GM21360 (cell line): ENCODE data around the gene MAST4.

ENCODE experiments used
- ATAC-seq: cut with Tn5 transposase; IDR thresholded peaks from one replicate; pipeline ENCODE4 v1.9.1; 2021; ENCODE audit warnings: mild to moderate bottlenecking, moderate library complexity; ENCODE audit not compliant: unreplicated experiment

Gene MAST4

GRCh38 chr5:67144183-67144639 is 548.0 kb downstream of the MAST4 start:
- no peak for ATAC-seq

GRCh38 chr5:67146574-67146973 is 550.4 kb downstream of the MAST4 start:
- no peak for ATAC-seq

DNA sequence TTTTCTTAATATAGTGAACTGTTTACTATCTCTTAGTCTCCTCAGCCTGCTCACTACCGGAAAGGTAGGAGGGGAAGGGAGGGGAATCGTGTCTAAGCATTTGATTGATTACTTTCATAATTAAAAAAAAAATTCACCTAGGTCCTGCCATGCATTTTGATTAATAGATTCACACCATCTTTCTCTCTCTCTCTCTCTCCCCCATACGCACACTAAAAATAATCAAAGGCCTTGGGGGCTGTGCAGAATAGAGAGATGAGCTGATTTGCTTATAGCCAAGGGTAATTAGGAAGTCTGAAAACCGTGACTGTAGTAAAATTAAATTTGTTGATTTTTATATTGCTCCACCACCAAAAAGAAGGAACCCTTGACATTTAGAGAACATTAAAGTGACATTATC is 550.8 kb downstream of the MAST4 start:
- ATAC-seq, result no peak

- ATAC-seq, result no peak
Measured at GRCh38 chr5:67147760-67148159, 551.6 kb downstream of the MAST4 start.

GRCh38 chr5:67149057-67149950 is 553.1 kb downstream of the MAST4 start:
- ATAC-seq, result no peak

- ATAC-seq, result no peak
Measured at GRCh38 chr5:67149951-67150523, 553.8 kb downstream of the MAST4 start.

DNA sequence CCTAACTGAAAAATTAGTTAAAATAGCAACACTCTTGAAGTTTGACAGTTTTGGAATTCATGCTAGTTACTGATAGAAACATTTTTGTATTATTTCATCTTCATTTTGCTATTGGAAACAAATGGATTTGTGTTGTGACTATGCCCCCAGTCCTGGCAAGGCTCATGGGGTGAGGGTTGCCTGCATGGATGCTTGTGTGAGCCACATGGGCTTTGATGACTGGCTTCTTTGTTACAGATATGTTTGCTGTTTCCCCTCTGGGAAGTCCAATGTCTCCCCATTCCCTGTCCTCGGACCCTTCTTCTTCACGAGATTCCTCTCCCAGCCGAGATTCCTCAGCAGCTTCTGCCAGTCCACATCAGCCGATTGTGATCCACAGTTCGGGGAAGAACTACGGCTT is 556.2 kb downstream of the MAST4 start:
- ATAC-seq, result no peak

- ATAC-seq, result no peak
Measured at GRCh38 chr5:67153292-67153691, 557.1 kb downstream of the MAST4 start.

GRCh38 chr5:67154556-67155206 is 558.5 kb downstream of the MAST4 start:
- no peak for ATAC-seq

GRCh38 chr5:67156976-67157583 is 560.9 kb downstream of the MAST4 start:
- peak; percentile 52 for ATAC-seq

DNA sequence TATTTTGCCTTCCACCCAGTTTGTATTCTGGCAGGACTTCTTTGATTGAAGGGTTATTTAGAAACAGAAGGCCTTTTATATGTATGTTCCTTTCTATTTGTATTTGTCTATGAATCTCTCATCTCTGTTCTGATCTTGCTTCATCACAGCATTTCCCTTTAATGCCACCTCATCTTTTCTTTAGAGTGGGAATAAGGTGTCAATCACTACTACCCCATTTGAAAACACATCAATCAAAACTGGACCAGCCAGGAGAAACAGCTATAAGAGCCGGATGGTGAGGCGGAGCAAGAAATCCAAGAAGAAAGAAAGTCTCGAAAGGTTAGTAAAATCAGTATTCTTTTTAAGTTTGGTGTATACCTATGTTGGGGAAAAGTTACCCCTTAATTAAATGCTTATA is 564.1 kb downstream of the MAST4 start:
- no peak for ATAC-seq

GRCh38 chr5:67160985-67161384 is 564.8 kb downstream of the MAST4 start:
- ATAC-seq, result no peak

DNA sequence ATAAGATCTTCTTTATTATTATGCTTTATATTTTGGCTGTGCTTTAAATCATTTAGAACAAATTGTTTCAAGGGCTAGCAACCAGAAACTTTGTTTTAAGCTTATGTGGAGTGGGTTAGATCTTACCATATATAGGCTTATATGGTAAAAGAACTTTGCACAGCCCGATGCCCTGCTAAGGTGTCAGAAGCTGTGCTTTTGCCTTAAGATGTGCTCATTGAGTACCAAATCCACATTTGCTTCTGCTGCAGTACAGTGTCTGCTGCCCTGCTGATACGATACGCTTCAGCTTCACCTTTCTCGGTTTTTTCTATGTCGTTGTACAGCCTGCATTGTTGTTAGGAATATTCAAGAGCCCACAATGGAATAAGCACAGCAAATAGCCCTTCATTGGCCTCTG is 565.6 kb downstream of the MAST4 start:
- no peak for ATAC-seq

GRCh38 chr5:67163231-67163756 is 567.1 kb downstream of the MAST4 start:
- no peak for ATAC-seq

DNA sequence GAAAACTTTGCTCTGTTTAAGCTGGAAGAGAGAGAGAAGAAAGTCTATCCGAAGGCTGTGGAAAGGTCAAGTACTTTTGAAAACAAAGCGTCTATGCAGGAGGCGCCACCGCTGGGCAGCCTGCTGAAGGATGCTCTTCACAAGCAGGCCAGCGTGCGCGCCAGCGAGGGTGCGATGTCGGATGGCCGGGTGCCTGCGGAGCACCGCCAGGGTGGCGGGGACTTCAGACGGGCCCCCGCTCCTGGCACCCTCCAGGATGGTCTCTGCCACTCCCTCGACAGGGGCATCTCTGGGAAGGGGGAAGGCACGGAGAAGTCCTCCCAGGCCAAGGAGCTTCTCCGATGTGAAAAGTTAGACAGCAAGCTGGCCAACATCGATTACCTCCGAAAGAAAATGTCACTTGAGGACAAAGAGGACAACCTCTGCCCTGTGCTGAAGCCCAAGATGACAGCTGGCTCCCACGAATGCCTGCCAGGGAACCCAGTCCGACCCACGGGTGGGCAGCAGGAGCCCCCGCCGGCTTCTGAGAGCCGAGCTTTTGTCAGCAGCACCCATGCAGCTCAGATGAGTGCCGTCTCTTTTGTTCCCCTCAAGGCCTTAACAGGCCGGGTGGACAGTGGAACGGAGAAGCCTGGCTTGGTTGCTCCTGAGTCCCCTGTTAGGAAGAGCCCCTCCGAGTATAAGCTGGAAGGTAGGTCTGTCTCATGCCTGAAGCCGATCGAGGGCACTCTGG is 567.8 kb downstream of the MAST4 start:
- ATAC-seq, result no peak

- ATAC-seq, result no peak
Measured at GRCh38 chr5:67164856-67165525, 568.8 kb downstream of the MAST4 start.

DNA sequence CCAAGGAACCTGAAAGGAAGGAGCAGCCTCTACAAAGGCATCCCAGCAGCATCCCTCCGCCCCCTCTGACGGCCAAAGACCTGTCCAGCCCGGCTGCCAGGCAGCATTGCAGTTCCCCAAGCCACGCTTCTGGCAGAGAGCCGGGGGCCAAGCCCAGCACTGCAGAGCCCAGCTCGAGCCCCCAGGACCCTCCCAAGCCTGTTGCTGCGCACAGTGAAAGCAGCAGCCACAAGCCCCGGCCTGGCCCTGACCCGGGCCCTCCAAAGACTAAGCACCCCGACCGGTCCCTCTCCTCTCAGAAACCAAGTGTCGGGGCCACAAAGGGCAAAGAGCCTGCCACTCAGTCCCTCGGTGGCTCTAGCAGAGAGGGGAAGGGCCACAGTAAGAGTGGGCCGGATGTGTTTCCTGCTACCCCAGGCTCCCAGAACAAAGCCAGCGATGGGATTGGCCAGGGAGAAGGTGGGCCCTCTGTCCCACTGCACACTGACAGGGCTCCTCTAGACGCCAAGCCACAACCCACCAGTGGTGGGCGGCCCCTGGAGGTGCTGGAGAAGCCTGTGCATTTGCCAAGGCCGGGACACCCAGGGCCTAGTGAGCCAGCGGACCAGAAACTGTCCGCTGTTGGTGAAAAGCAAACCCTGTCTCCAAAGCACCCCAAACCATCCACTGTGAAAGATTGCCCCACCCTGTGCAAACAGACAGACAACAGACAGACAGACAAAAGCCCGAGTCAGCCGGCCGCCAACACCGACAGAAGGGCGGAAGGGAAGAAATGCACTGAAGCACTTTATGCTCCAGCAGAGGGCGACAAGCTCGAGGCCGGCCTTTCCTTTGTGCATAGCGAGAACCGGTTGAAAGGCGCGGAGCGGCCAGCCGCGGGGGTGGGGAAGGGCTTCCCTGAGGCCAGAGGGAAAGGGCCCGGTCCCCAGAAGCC is 569.6 kb downstream of the MAST4 start:
- ATAC-seq, result no peak

DNA sequence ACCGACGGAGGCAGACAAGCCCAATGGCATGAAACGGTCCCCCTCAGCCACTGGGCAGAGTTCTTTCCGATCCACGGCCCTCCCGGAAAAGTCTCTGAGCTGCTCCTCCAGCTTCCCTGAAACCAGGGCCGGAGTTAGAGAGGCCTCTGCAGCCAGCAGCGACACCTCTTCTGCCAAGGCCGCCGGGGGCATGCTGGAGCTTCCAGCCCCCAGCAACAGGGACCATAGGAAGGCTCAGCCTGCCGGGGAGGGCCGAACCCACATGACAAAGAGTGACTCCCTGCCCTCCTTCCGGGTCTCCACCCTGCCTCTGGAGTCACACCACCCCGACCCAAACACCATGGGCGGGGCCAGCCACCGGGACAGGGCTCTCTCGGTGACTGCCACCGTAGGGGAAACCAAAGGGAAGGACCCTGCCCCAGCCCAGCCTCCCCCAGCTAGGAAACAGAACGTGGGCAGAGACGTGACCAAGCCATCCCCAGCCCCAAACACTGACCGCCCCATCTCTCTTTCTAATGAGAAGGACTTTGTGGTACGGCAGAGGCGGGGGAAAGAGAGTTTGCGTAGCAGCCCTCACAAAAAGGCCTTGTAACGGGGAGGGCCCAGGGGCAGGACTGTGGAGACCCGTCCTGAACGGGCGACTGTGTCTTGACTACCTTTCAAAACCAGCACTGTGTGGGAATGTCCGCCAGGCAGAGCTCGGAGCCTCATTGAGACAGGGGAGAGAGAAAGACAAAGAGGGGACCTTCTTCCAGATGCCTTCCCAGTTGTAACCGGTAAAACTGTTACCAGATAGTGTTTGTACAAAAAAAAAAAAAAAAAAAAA is 570.5 kb downstream of the MAST4 start:
- no peak for ATAC-seq
